SK-N-MC (cell line): Measurements from ENCODE around the gene FGF12.

Experiments used
- EZH2 ChIP-seq: fragments of 200-600 bp; sonication (generic); IDR thresholded peaks from one replicate; pipeline ENCODE4 v1.6.1; 2017; ENCODE audit warnings: antibody characterized with exemption
- POLR2AphosphoS5 ChIP-seq: IDR thresholded peaks from 2 replicates; pipeline ENCODE4 v1.6.1; 2012; ENCODE audit warnings: mild to moderate bottlenecking, low read depth, low read length, borderline replicate concordance

GRCh38 chr3:192489579-192489978, 237.8 kb downstream of the FGF12 start:
- TF ChIP-seq POLR2AphosphoS5: no peak
- no peak for TF ChIP-seq EZH2
